Smooth muscle cell (in vitro differentiated cells): ENCODE results near the gene ESRRA. TPM values are rescaled to one million over a fixed set of nuclear protein-coding genes. Genes with fewer than 3 reads are reported as not detected.

Experiments
- DNase-seq: peaks from one replicate; lab custom pipeline; 2025; ENCODE audit not compliant: unreplicated experiment; lab: John Stamatoyannopoulos, UW
- H2AFZ ChIP-seq: fragments of 200-600 bp; sonication (generic); 2 replicates; pipeline ENCODE4 v1.6.0; 2016; ENCODE audit warnings: antibody characterized with exemption, low read depth, mild to moderate bottlenecking
- H3F3A ChIP-seq: fragments of 200-600 bp; sonication (generic); 2 replicates; pipeline ENCODE4 v1.6.0; 2017; ENCODE audit warnings: antibody characterized with exemption, low read depth
- H3K27ac ChIP-seq: fragments of 200-600 bp; sonication (generic); 2 replicates; pipeline ENCODE4 v1.5.1; 2016; ENCODE audit warnings: low read depth, mild to moderate bottlenecking
- H3K27me3 ChIP-seq: fragments of 200-600 bp; sonication (generic); 2 replicates; pipeline ENCODE4 v1.6.1; 2016; ENCODE audit warnings: low read depth, mild to moderate bottlenecking
- H3K36me3 ChIP-seq: fragments of 200-600 bp; sonication (generic); 2 replicates; pipeline ENCODE4 v1.5.1; 2016; ENCODE audit warnings: low read depth
- H3K4me1 ChIP-seq: fragments of 200-600 bp; sonication (generic); 2 replicates; pipeline ENCODE4 v1.5.1; 2016; ENCODE audit warnings: low read depth
- H3K4me2 ChIP-seq: fragments of 200-600 bp; sonication (generic); 2 replicates; pipeline ENCODE4 v1.6.0; 2016; ENCODE audit warnings: mild to moderate bottlenecking
- H3K4me3 ChIP-seq: fragments of 200-600 bp; sonication (generic); 2 replicates; pipeline ENCODE4 v1.5.1; 2016; ENCODE audit warnings: mild to moderate bottlenecking
- H3K79me2 ChIP-seq: fragments of 200-600 bp; sonication (generic); 2 replicates; pipeline ENCODE4 v1.6.0; 2016; ENCODE audit warnings: low read depth, mild to moderate bottlenecking
- H3K9ac ChIP-seq: fragments of 200-600 bp; sonication (generic); 2 replicates; pipeline ENCODE4 v1.6.0; 2016; ENCODE audit warnings: low read depth
- H3K9me3 ChIP-seq: fragments of 200-600 bp; sonication (generic); replicated peaks from 2 replicates; pipeline ENCODE4 v1.5.1; 2016; ENCODE audit warnings: low read depth
- H4K20me1 ChIP-seq: fragments of 200-600 bp; sonication (generic); 2 replicates; pipeline ENCODE4 v1.6.0; 2016; ENCODE audit warnings: low read depth
- CTCF ChIP-seq: fragments of 200-600 bp; sonication (generic); IDR thresholded peaks from 2 replicates; pipeline ENCODE4 v1.5.1; 2017; ENCODE audit warnings: borderline replicate concordance, mild to moderate bottlenecking, antibody characterized with exemption; ENCODE audit not compliant: insufficient read depth, poor library complexity, severe bottlenecking
- WGBS: methylation state at CpG from one replicate; pipeline ENCODE4 v1.1.7; 2016; ENCODE audit warnings: low lambda C conversion rate; 5-methylcytosine and 5-hydroxymethylcytosine counted together
- polyA plus RNA-seq: library from polyadenylated mRNA; unstranded; fragments of >200 nt; fragmentation: Nextera tagmentation; extraction: Ambion mirVana; gene quantifications from 2 replicates; pipeline ENCODE4 v1.2.1, GENCODE V29; 2016
- total RNA-seq: library from RNA; depleted of rRNA; stranded (reverse); fragments of >200 nt; gene quantifications from 2 replicates; pipeline ENCODE4 v1.2.3, GENCODE V29; 2014

Gene ESRRA
- total and polyA plus RNA-seq, 2 experiments from 2014 or later = 8.0 to 16.7 TPM

- WGBS = 84% methylated on average over 2 of the region's 8 CpGs
- DNase-seq = no peak
- no peaks in the 10 kb centered on the region for H4K20me1 ChIP-seq
These were observed 33.4 kb downstream of the ESRRA start for GRCh38 chr11:64338716-64339115.

GRCh38 chr11:64339286-64339685, 34.0 kb downstream of the ESRRA start:
- Histone ChIP-seq H3K36me3 (no peaks in the 10 kb centered on the region), H3K4me2 (no peak overlapping the region), H3K9me3 (no peaks in the 10 kb centered on the region), H3K4me3 (no peak overlapping the region), H3K9ac (no peak overlapping the region), H3K27me3 (no peaks in the 10 kb centered on the region), H4K20me1 (no peaks in the 10 kb centered on the region), H3F3A (no peaks in the 10 kb centered on the region), H2AFZ (no peak overlapping the region), H3K4me1 (peaks cover 7% of the 10 kb centered on the region), H3K27ac (no peak overlapping the region), H3K79me2 (no peaks in the 10 kb centered on the region)
- 85% methylated on average over 4 of the region's 4 CpGs for WGBS
- DNase-seq = no peak
- no peak for TF ChIP-seq CTCF

More at GRCh38 chr11:64338716-64339115, 33.4 kb downstream of the ESRRA start:
- TF ChIP-seq CTCF = no peak
- H3K27ac ChIP-seq = no peak overlapping the region
- H3K4me1 ChIP-seq = peaks cover 7% of the 10 kb centered on the region
- H3K36me3 ChIP-seq = no peaks in the 10 kb centered on the region
- no peak overlapping the region for H3K4me2 ChIP-seq
- no peak overlapping the region for H3K9ac ChIP-seq
- no peaks in the 10 kb centered on the region for H3F3A ChIP-seq
- H2AFZ ChIP-seq = no peak overlapping the region
- H3K4me3 ChIP-seq = no peak overlapping the region
- H3K79me2 ChIP-seq = no peaks in the 10 kb centered on the region
- H3K27me3 ChIP-seq = no peaks in the 10 kb centered on the region
- no peaks in the 10 kb centered on the region for H3K9me3 ChIP-seq

- H3K4me3 ChIP-seq = no peak within 1 kb of the TSS
- 97% methylated on average over 14 of the region's 16 CpGs for WGBS
- H2AFZ ChIP-seq = no peak within 1 kb of the TSS
- H3K9me3 ChIP-seq = no peaks in the 10 kb centered on the region
- DNase-seq = no peak
- no peak within 1 kb of the TSS for H3K4me2 ChIP-seq
- H3K27me3 ChIP-seq = no peaks in the 10 kb centered on the region
- no peaks in the 10 kb centered on the region for H3K36me3 ChIP-seq
- no peak within 1 kb of the TSS for H3K27ac ChIP-seq
- no peaks in the 10 kb centered on the region for H3K79me2 ChIP-seq
- H3F3A ChIP-seq = no peaks in the 10 kb centered on the region
- H3K9ac ChIP-seq = no peak within 1 kb of the TSS
- TF ChIP-seq CTCF = no peak
- H3K4me1 ChIP-seq = peaks cover 7% of the 10 kb centered on the region
- H4K20me1 ChIP-seq = no peaks in the 10 kb centered on the region
These were observed 34.6 kb downstream of the ESRRA start, which contains the start of gene CCDC88B for GRCh38 chr11:64339754-64340408. Gene CCDC88B (plus strand): TSS chr11:64340204. CDS start chr11:64340267, 63 bp downstream.
